Upper lobe of right lung (tissue), 1 donor: Measurements from ENCODE around the gene SLC1A2. TPM values are rescaled to one million over a fixed set of nuclear protein-coding genes. Genes with fewer than 3 reads are reported as not detected.

ENCODE experiments used
- ATAC-seq: fragments of 200-7000 bp; cut with Tn5 transposase; one replicate; pipeline ENCODE4 v1.9.1; 2020; ENCODE audit warnings: mild to moderate bottlenecking, moderate library complexity
- DNase-seq: peaks from one replicate; pipeline ENCODE4 v3.0.0-alpha.2; 2020
- H3K27ac ChIP-seq: fragments of 200-600 bp; one replicate; pipeline ENCODE4 v1.8.0; 2022
- H3K27me3 ChIP-seq: fragments of 200-600 bp; one replicate; pipeline ENCODE4 v1.8.0; 2022; ENCODE audit warnings: mild to moderate bottlenecking
- H3K36me3 ChIP-seq: fragments of 200-600 bp; one replicate; pipeline ENCODE4 v1.8.0; 2022
- H3K4me1 ChIP-seq: fragments of 200-600 bp; one replicate; pipeline ENCODE4 v1.8.0; 2022
- H3K4me3 ChIP-seq: fragments of 200-600 bp; one replicate; pipeline ENCODE4 v1.8.0; 2022; ENCODE audit warnings: mild to moderate bottlenecking
- H3K9me3 ChIP-seq: fragments of 200-600 bp; one replicate; pipeline ENCODE4 v1.8.0; 2022
- intact Hi-C: fragments of 100-400 bp; cut with DNase I; formaldehyde crosslinking; loops from one replicate; pipeline ENCODE4 v1.11.0; 2022
- total RNA-seq: library from RNA; stranded (reverse); fragmentation: NEBNext Ultra II Directional; extraction: Animal tissue kit (Norgen Biotek cat#: 25700); gene quantifications from one replicate; pipeline ENCODE4 v1.2.1, GENCODE V29; 2021
- TF ChIP-seq, protein P1 (sequence below): fragments of 200-600 bp; IDR thresholded peaks from one replicate; pipeline ENCODE4 v1.8.0; 2022; ENCODE audit warnings: antibody characterized with exemption
- donor health status: DM: no; HTN: yes; CAD: no; lungs with severe emphysema.

Gene SLC1A2
- total RNA-seq, 1 donor from 2014 or later: 2.5 TPM

DNA sequence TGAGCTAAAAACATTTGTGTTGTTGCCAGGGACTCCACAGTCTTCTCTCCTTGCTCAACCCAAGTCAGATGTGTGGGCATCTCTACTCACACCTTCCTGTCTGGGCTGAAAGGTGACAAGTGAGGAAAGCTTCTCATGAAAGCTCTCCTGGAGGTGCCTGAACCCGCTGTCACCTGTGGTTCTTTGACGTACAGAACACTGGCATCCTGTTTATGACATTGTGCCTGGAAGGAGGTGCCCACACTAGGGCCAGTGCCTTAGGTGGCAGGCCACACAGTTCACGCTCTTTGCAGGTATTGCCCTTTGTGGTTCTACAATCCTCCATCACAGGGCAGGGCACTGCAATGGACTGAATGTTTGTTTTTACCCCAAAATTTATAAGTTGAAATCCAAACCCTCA is 171.9 kb downstream of the SLC1A2 start:
- no peak overlapping the region for H3K4me3 ChIP-seq
- H3K9me3 ChIP-seq: no peaks in the 10 kb centered on the region
- TF ChIP-seq, protein P1, sequence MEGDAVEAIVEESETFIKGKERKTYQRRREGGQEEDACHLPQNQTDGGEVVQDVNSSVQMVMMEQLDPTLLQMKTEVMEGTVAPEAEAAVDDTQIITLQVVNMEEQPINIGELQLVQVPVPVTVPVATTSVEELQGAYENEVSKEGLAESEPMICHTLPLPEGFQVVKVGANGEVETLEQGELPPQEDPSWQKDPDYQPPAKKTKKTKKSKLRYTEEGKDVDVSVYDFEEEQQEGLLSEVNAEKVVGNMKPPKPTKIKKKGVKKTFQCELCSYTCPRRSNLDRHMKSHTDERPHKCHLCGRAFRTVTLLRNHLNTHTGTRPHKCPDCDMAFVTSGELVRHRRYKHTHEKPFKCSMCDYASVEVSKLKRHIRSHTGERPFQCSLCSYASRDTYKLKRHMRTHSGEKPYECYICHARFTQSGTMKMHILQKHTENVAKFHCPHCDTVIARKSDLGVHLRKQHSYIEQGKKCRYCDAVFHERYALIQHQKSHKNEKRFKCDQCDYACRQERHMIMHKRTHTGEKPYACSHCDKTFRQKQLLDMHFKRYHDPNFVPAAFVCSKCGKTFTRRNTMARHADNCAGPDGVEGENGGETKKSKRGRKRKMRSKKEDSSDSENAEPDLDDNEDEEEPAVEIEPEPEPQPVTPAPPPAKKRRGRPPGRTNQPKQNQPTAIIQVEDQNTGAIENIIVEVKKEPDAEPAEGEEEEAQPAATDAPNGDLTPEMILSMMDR: no peak
- ATAC-seq: peak; percentile 58
- no peak overlapping the region for H3K27ac ChIP-seq
- DNase-seq: no peak
- no peaks in the 10 kb centered on the region for H3K4me1 ChIP-seq
- intact Hi-C loops: no loop called here
- H3K27me3 ChIP-seq: no peaks in the 10 kb centered on the region
- H3K36me3 ChIP-seq: no peaks in the 10 kb centered on the region

DNA sequence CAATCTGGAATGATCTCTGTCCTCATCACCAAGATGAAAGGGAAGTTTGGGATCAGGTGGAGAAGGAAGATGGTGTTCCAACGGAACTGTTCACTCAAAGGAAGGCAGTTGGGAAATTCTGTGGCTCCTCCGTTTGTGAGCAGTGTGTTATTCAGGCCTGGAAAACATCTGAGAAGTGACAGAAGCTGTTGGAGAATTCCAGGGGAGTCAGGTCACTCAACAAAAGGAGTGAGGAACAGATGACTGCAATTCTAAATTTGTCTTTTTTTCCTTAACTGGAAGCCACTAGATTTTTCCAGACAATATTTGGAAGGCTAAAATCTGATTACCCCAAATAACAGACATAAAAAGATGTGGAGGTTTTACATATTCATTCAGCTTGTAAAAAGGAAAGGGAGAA is 172.6 kb downstream of the SLC1A2 start:
- intact Hi-C loops: no loop called here
- TF ChIP-seq, protein P1: no peak
- Histone ChIP-seq H3K4me1 (no peaks in the 10 kb centered on the region), H3K27ac (no peak overlapping the region), H3K27me3 (no peaks in the 10 kb centered on the region), H3K36me3 (no peaks in the 10 kb centered on the region), H3K4me3 (no peak overlapping the region), H3K9me3 (no peaks in the 10 kb centered on the region)
- DNase-seq (no peak), ATAC-seq (no peak)

DNA sequence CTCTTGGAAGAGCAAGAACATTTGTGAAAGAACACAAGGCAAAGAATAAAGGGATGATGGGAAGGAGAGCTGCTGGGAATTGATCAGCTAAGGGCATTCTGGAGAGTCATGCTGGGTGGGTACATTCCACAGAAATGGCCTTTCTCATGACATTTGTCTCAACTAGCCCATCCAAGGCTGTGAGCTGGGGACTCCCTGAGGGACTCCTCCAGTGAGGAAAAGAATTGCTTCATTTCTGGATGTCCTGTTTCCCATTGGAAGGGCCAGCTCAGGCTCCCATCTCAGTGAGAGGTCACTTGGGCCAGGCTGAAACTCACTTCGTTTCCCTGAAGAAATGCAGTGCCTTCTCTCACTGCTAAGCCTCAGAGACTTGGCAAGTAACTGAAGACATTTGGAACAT is 173.6 kb downstream of the SLC1A2 start:
- Histone ChIP-seq H3K9me3 (no peaks in the 10 kb centered on the region), H3K36me3 (no peaks in the 10 kb centered on the region), H3K4me3 (no peak overlapping the region), H3K27me3 (no peaks in the 10 kb centered on the region), H3K4me1 (no peaks in the 10 kb centered on the region), H3K27ac (no peak overlapping the region)
- DNase-seq (no peak), ATAC-seq (no peak)
- TF ChIP-seq, protein P1: no peak
- intact Hi-C loops: no loop called here

DNA sequence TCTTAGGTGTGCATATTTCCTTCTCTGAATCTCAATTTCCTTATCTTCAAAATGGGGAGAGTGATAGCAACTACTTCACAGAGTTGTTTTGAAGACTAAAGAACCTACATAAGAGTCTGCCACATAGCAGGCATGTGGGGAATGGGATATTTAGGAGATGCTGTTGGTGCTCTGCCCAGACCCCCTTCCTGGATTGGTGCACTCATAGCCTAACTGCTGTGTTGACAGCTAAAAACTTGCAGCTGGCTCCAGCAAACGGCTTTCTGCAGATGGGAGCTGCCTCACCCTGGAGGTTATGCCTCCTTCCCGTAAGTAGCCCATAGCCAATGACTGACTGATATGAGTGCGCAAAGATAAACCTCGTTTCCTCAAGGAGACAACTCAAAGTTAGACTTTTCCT is 174.3 kb downstream of the SLC1A2 start:
- Histone ChIP-seq H3K4me3 (no peak overlapping the region), H3K27me3 (no peaks in the 10 kb centered on the region), H3K4me1 (no peaks in the 10 kb centered on the region), H3K9me3 (no peaks in the 10 kb centered on the region), H3K36me3 (no peaks in the 10 kb centered on the region), H3K27ac (no peak overlapping the region)
- intact Hi-C loops: no loop called here
- TF ChIP-seq, protein P1: no peak
- DNase-seq (no peak), ATAC-seq (no peak)

DNA sequence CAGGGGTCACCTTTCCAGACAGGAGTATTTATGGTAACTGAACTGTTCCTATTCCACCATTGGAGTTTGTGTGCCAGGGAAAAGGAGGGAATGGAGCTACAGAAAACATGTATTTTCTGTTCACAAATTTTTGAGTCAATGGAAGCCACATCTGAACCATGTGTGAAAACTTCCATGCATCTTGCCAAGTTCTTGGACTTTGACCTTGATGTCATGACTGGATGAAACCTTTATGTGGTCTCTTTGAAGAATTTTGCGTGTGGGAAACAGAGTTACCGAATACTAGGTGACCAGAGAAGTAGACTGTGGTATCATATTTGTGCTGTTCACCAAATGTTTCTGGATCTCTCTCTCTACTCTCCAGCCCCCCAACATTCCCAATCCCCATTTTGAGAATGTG is 175.6 kb downstream of the SLC1A2 start:
- TF ChIP-seq, protein P1: no peak
- Histone ChIP-seq H3K4me1 (peaks cover 6% of the 10 kb centered on the region), H3K9me3 (no peaks in the 10 kb centered on the region), H3K27me3 (no peaks in the 10 kb centered on the region), H3K27ac (no peak overlapping the region), H3K4me3 (no peak overlapping the region), H3K36me3 (no peaks in the 10 kb centered on the region)
- ATAC-seq (no peak), DNase-seq (no peak)
- intact Hi-C loops: no loop called here
